ENCODE results near the gene CCSER1. TPM values are rescaled to one million over a fixed set of nuclear protein-coding genes. Genes with fewer than 3 reads are reported as not detected.
"Not testable (repeated sequence)": the region's sequence is repeated elsewhere in the genome, so short reads cannot be mapped to it uniquely, and the experiment has no call there.

CCSER1 gene
- polyA plus RNA-seq, 3 donors = 0.09 to 0.75 (median 0.13) TPM

DNA sequence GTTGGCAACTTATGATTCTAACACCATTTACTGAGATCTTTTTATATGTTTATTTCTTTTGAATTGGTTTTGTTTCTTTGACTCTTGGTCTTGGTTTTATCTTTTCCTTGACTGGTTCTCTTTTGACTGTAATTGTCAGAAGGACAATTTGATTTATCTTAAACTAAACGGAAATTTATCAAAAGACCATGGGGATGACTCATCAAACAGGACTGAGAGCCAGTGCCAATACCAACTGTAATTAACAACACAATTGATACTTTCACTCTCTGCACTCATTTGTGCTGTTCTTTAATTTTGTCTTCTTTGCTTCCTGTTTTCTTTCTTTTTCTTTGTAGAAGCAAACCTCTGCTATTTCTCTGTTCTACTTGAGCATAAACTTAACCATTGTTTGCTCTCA is 776.8 kb downstream of the CCSER1 start:
- H3K4me2 ChIP-seq (replicated peaks; ENCODE audit: extremely low read depth, low read length, poor library complexity, severe bottlenecking) = no peak overlapping the region
- TF ChIP-seq, protein P1, sequence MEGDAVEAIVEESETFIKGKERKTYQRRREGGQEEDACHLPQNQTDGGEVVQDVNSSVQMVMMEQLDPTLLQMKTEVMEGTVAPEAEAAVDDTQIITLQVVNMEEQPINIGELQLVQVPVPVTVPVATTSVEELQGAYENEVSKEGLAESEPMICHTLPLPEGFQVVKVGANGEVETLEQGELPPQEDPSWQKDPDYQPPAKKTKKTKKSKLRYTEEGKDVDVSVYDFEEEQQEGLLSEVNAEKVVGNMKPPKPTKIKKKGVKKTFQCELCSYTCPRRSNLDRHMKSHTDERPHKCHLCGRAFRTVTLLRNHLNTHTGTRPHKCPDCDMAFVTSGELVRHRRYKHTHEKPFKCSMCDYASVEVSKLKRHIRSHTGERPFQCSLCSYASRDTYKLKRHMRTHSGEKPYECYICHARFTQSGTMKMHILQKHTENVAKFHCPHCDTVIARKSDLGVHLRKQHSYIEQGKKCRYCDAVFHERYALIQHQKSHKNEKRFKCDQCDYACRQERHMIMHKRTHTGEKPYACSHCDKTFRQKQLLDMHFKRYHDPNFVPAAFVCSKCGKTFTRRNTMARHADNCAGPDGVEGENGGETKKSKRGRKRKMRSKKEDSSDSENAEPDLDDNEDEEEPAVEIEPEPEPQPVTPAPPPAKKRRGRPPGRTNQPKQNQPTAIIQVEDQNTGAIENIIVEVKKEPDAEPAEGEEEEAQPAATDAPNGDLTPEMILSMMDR (IDR thresholded peaks at IDR 0.05) = no peak
- H3K4me1 ChIP-seq (ENCODE audit: control insufficient read depth in 1 of 2, insufficient read depth in 2 of 2, low read length in 2 of 2) = no peaks in the 10 kb centered on the region
- H3K4me1 Mint-ChIP-seq = no peaks in the 10 kb centered on the region
- H3K36me3 Mint-ChIP-seq = no peaks in the 10 kb centered on the region
- H3K9ac ChIP-seq (ENCODE audit: insufficient read depth, low read length, poor library complexity, severe bottlenecking) = no peak overlapping the region
- DNase-seq = no peak
- H3K27ac ChIP-seq (ENCODE audit: low read depth in 1 of 2, low read length in 2 of 2) = no peak overlapping the region
- H3K27ac Mint-ChIP-seq = no peak overlapping the region
- H4K20me1 ChIP-seq (ENCODE audit: insufficient read depth, low read length) = no peaks in the 10 kb centered on the region
- H3K79me2 ChIP-seq (ENCODE audit: insufficient read depth, low read length) = no peaks in the 10 kb centered on the region
- intact Hi-C loops (cut with micrococcal nuclease) = no loop called here
- H3K36me3 ChIP-seq (replicated peaks in 1 of 2; ENCODE audit: control insufficient read depth in 1 of 2, insufficient read depth in 2 of 2, low read length in 2 of 2) = no peaks in the 10 kb centered on the region
- no peak overlapping the region for H3K4me3 ChIP-seq (replicated peaks in 1 of 3; ENCODE audit: low read depth in 2 of 3, low read length in 3 of 3)
- no peaks in the 10 kb centered on the region for H3K27me3 ChIP-seq (ENCODE audit: control insufficient read depth in 2 of 2, insufficient read depth in 2 of 2, low read length in 2 of 2)
- H3K27me3 Mint-ChIP-seq (ENCODE audit: low read depth in 3 of 3) = no peaks in the 10 kb centered on the region
- H3K9me3 Mint-ChIP-seq = peaks cover 2 to 14% (median 7%) of the 10 kb centered on the region in 7 donors
- WGBS (ENCODE audit: insufficient coverage) = no CpG with 5 or more reads among the region's 1 CpG
- H2AFZ ChIP-seq (ENCODE audit: insufficient read depth, low read depth, low read length, poor library complexity, severe bottlenecking) = no peak overlapping the region
- H3K9me3 ChIP-seq (replicated peaks in 1 of 2; ENCODE audit: control insufficient read depth in 1 of 2, insufficient read depth in 1 of 2, low read length in 2 of 2) = peaks cover 6 to 14% of the 10 kb centered on the region in 2 donors
- no peak overlapping the region for H3K4me3 Mint-ChIP-seq

DNA sequence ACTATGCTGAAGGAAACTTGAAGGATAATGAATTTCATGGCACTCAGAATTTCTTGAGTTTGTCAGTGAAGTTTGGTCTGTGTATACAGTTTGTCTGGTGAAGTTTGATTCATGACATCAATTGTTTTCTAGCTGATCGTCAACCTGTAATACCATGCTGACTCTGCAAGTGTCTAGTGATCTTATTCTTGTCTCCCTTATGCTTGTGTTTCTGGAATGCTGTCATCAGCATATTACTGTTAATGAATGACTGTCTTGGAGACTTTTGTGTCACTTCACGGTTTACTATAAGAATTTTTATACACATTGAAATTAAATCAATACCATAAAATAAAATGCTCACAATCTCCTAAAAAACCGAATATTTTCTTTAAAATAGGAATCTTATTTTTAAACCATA is 779.0 kb downstream of the CCSER1 start:
- Mint-ChIP-seq H3K27ac (no peak overlapping the region), H3K4me1 (no peaks in the 10 kb centered on the region), H3K36me3 (no peaks in the 10 kb centered on the region), H3K27me3 (ENCODE audit: low read depth in 3 of 3) (no peaks in the 10 kb centered on the region), H3K4me3 (no peak overlapping the region), H3K9me3 (peaks cover 3 to 12% (median 6%) of the 10 kb centered on the region in 7 donors)
- Histone ChIP-seq H2AFZ (ENCODE audit: insufficient read depth, low read depth, low read length, poor library complexity, severe bottlenecking) (no peak overlapping the region), H3K4me3 (replicated peaks in 1 of 3; ENCODE audit: low read depth in 2 of 3, low read length in 3 of 3) (no peak overlapping the region), H3K4me2 (replicated peaks; ENCODE audit: extremely low read depth, low read length, poor library complexity, severe bottlenecking) (no peak overlapping the region), H3K27ac (ENCODE audit: low read depth in 1 of 2, low read length in 2 of 2) (no peak overlapping the region), H3K9me3 (replicated peaks in 1 of 2; ENCODE audit: control insufficient read depth in 1 of 2, insufficient read depth in 1 of 2, low read length in 2 of 2) (peaks cover 6 to 15% of the 10 kb centered on the region in 2 donors), H3K27me3 (ENCODE audit: control insufficient read depth in 2 of 2, insufficient read depth in 2 of 2, low read length in 2 of 2) (no peaks in the 10 kb centered on the region), H4K20me1 (ENCODE audit: insufficient read depth, low read length) (no peaks in the 10 kb centered on the region), H3K4me1 (ENCODE audit: control insufficient read depth in 1 of 2, insufficient read depth in 2 of 2, low read length in 2 of 2) (no peaks in the 10 kb centered on the region), H3K9ac (ENCODE audit: insufficient read depth, low read length, poor library complexity, severe bottlenecking) (no peak overlapping the region), H3K36me3 (replicated peaks in 1 of 2; ENCODE audit: control insufficient read depth in 1 of 2, insufficient read depth in 2 of 2, low read length in 2 of 2) (no peaks in the 10 kb centered on the region), H3K79me2 (ENCODE audit: insufficient read depth, low read length) (no peaks in the 10 kb centered on the region)
- no peak for DNase-seq
- WGBS (ENCODE audit: insufficient coverage) = no CpG with 5 or more reads among the region's 3 CpGs
- TF ChIP-seq, protein P1 (IDR thresholded peaks at IDR 0.05) = no peak
- intact Hi-C loops (cut with micrococcal nuclease) = no loop called here

DNA sequence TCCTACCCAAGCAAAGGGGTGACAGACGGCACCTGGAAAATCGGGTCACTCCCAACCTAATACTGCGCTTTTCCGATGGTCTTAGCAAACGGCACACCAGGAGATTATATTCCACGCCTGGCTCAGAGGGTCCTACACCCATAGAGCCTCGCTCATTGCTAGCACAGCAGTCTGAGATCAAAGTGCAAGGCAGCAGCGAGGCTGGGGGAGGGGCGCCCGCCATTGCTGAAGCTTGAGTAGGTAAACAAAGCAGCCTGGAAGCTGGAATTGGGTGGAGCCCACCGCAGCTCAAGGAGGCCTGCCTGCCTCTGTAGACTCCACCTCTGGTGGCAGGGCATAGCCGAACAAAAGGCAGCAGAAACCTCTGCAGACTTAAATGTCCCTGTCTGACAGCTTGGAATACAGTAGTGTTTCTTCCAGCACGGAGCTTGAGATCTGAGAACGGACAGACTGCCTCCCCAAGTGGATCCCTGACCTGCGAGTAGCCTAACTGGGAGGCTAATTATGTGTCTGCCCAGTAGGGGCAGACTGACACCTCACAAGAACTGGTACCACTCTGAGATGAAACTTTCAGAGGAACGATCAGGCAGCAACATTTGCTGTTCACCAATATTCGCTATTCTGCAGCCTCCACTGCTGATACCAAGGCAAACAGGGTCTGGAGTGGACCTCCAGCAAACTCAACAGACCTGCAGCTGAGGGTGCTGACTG is 784.7 kb downstream of the CCSER1 start:
- H3K79me2 ChIP-seq (ENCODE audit: insufficient read depth, low read length); H3K27me3 ChIP-seq (ENCODE audit: control insufficient read depth in 2 of 2, insufficient read depth in 2 of 2, low read length in 2 of 2); H3K4me3 ChIP-seq (replicated peaks in 1 of 3; ENCODE audit: low read depth in 2 of 3, low read length in 3 of 3); intact Hi-C loops (cut with micrococcal nuclease); H3K36me3 Mint-ChIP-seq; H3K9ac ChIP-seq (ENCODE audit: insufficient read depth, low read length, poor library complexity, severe bottlenecking); H3K27ac Mint-ChIP-seq; H3K4me1 ChIP-seq (ENCODE audit: control insufficient read depth in 1 of 2, insufficient read depth in 2 of 2, low read length in 2 of 2); H2AFZ ChIP-seq (ENCODE audit: insufficient read depth, low read depth, low read length, poor library complexity, severe bottlenecking); H3K27ac ChIP-seq (ENCODE audit: low read depth in 1 of 2, low read length in 2 of 2); H3K4me3 Mint-ChIP-seq; DNase-seq; H4K20me1 ChIP-seq (ENCODE audit: insufficient read depth, low read length); H3K4me2 ChIP-seq (replicated peaks; ENCODE audit: extremely low read depth, low read length, poor library complexity, severe bottlenecking); H3K27me3 Mint-ChIP-seq (ENCODE audit: low read depth in 3 of 3); H3K36me3 ChIP-seq (replicated peaks in 1 of 2; ENCODE audit: control insufficient read depth in 1 of 2, insufficient read depth in 2 of 2, low read length in 2 of 2); H3K4me1 Mint-ChIP-seq: not testable (repeated sequence)
- peaks cover 5 to 12% of the 10 kb centered on the region in 2 donors for H3K9me3 ChIP-seq (replicated peaks in 1 of 2; ENCODE audit: control insufficient read depth in 1 of 2, insufficient read depth in 1 of 2, low read length in 2 of 2)
- 85% methylated on average over 13 of the region's 17 CpGs for WGBS (ENCODE audit: insufficient coverage)
- H3K9me3 Mint-ChIP-seq = peaks cover 10 to 25% (median 18%) of the 10 kb centered on the region in 7 donors

Measured in CD14-positive monocyte (primary cell).